Left ventricle myocardium inferior (tissue), 1 donor: Measurements from ENCODE around the gene TBCA. TPM values are rescaled to one million over a fixed set of nuclear protein-coding genes. Genes with fewer than 3 reads are reported as not detected.

Experiments
- DNase-seq: peaks from one replicate; pipeline ENCODE4 v3.0.0-alpha.2; 2020
- H3K27ac ChIP-seq: fragments of 200-600 bp; replicated peaks from 2 replicates; pipeline ENCODE4 v1.8.0; 2021
- H3K27me3 ChIP-seq: fragments of 200-600 bp; 2 replicates; pipeline ENCODE4 v1.8.0; 2021; ENCODE audit warnings: low read depth
- H3K36me3 ChIP-seq: fragments of 200-600 bp; 2 replicates; pipeline ENCODE4 v1.8.0; 2021
- H3K4me1 ChIP-seq: fragments of 200-600 bp; 2 replicates; pipeline ENCODE4 v1.8.0; 2021
- H3K4me3 ChIP-seq: fragments of 200-600 bp; 2 replicates; pipeline ENCODE4 v1.8.0; 2021; ENCODE audit warnings: mild to moderate bottlenecking, moderate library complexity
- H3K9me3 ChIP-seq: fragments of 200-600 bp; replicated peaks from 2 replicates; pipeline ENCODE4 v1.8.0; 2021
- intact Hi-C: fragments of 100-400 bp; cut with micrococcal nuclease; formaldehyde crosslinking; loops from one replicate; pipeline ENCODE4 v1.11.0; 2022
- total RNA-seq: library from RNA; stranded (reverse); fragmentation: NEBNext Ultra II Directional; extraction: Animal tissue kit (Norgen Biotek cat#: 25700); gene quantifications from one replicate; pipeline ENCODE4 v1.2.1, GENCODE V29; 2021
- TF ChIP-seq, protein P1 (sequence below): fragments of 200-600 bp; IDR thresholded peaks from 2 replicates; pipeline ENCODE4 v1.8.0; 2021; ENCODE audit warnings: antibody characterized with exemption, mild to moderate bottlenecking, borderline replicate concordance
- donor health status: DM: no; HTN: yes; CAD: no; lungs with severe emphysema.

Gene TBCA
- total RNA-seq, 1 donor from 2014 or later: 147 TPM

DNA sequence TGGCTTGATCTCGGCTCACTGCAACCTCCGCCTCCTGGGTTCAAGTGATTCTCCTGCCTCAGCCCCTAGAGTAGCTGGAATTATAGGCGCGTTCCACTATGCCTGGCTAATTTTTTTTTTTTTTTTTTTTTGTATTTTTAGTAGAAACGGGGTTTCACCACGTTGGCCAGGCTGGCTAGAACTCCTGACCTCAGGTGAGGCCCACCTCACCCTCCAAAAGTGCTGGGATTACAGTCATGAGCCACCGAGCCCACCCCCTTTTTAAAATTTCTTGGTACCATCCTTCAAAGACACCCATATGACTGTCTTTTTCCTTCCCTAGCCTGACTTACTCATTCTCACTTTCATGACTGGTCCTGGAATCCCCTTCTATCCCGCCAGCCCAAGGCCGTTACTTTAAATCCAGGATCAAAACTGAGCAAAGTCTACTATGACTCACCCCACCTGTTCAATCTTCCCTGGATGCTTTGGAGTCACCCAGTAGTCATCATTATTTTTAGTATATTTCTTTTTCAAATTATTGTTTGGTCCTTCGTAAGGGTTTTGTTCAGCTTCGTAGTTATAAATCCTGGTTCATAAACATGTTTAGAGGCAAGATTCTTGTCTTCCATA is 1.2 kb upstream of the TBCA start:
- no peak overlapping the region for H3K4me3 ChIP-seq
- TF ChIP-seq, protein P1, sequence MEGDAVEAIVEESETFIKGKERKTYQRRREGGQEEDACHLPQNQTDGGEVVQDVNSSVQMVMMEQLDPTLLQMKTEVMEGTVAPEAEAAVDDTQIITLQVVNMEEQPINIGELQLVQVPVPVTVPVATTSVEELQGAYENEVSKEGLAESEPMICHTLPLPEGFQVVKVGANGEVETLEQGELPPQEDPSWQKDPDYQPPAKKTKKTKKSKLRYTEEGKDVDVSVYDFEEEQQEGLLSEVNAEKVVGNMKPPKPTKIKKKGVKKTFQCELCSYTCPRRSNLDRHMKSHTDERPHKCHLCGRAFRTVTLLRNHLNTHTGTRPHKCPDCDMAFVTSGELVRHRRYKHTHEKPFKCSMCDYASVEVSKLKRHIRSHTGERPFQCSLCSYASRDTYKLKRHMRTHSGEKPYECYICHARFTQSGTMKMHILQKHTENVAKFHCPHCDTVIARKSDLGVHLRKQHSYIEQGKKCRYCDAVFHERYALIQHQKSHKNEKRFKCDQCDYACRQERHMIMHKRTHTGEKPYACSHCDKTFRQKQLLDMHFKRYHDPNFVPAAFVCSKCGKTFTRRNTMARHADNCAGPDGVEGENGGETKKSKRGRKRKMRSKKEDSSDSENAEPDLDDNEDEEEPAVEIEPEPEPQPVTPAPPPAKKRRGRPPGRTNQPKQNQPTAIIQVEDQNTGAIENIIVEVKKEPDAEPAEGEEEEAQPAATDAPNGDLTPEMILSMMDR: no peak
- no peaks in the 10 kb centered on the region for H3K36me3 ChIP-seq
- no peak overlapping the region for H3K27ac ChIP-seq
- peaks cover 42% of the 10 kb centered on the region for H3K4me1 ChIP-seq
- no peaks in the 10 kb centered on the region for H3K9me3 ChIP-seq
- DNase-seq: no peak
- intact Hi-C loops: no loop called here
- no peaks in the 10 kb centered on the region for H3K27me3 ChIP-seq

GRCh38 chr5:77776554-77777206 is 541 bp upstream of the TBCA start:
- no peaks in the 10 kb centered on the region for H3K27me3 ChIP-seq
- no peaks in the 10 kb centered on the region for H3K9me3 ChIP-seq
- TF ChIP-seq, protein P1: no peak
- no peak for DNase-seq
- peak overlapping the region; percentile 95 for H3K27ac ChIP-seq
- intact Hi-C loops: no loop called here
- peak overlapping the region; percentile 93 for H3K4me3 ChIP-seq
- no peaks in the 10 kb centered on the region for H3K36me3 ChIP-seq
- peaks cover 49% of the 10 kb centered on the region for H3K4me1 ChIP-seq

DNA sequence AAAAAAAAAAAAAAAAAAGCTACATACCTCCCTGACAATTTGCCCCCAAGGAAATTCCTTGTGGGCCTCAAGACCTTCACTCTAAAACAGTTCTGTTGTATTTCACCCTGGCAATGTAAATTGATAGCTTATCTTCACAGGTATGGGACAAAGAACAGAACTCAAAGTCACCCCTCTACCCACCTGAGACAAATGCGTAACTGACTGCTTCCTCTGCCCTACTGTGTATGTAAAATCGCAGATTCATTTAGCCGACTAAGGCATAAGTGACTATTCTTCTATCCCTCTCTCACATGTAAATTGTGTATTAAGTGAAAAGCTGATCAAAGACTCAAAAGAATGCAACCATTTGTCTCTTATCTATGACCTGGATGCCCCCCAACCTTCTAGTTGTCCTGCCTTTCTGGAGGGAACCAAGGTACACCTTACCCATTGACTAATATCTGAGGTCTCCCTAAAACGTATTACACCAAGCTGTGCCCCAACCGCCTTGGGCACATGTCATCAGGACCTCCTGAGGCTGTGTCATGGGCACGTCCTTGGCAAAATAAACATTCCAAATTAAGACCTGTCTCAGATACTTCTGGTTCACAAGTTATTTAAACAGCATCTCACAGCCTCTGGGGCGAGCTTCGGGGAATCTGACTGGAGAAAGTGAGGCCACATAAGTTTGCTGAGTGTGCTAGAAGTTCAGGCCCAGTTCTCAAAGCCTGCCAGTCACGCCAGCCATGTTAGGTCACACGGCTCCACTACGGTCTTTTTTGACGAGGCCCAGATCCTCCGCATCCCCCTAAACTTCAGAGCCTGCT is 954 bp downstream of the TBCA start:
- H3K36me3 ChIP-seq: peaks cover 3% of the 10 kb centered on the region
- TF ChIP-seq, protein P1: no peak
- peak overlapping the region; percentile 93 for H3K4me3 ChIP-seq
- peak overlapping the region; percentile 95 for H3K27ac ChIP-seq
- intact Hi-C loops: no loop called here
- DNase-seq: no peak
- H3K27me3 ChIP-seq: no peaks in the 10 kb centered on the region
- H3K4me1 ChIP-seq: peaks cover 64% of the 10 kb centered on the region
- H3K9me3 ChIP-seq: no peaks in the 10 kb centered on the region

- TF ChIP-seq, protein P1: no peak
- Histone ChIP-seq H3K36me3 (peaks cover 3% of the 10 kb centered on the region), H3K4me3 (peak overlapping the region; percentile 93), H3K9me3 (no peaks in the 10 kb centered on the region), H3K27me3 (no peaks in the 10 kb centered on the region), H3K27ac (no peak overlapping the region), H3K4me1 (peaks cover 78% of the 10 kb centered on the region)
- intact Hi-C loops: no loop called here
- DNase-seq: no peak
These were observed 2.3 kb downstream of the TBCA start for GRCh38 chr5:77773734-77774280.

DNA sequence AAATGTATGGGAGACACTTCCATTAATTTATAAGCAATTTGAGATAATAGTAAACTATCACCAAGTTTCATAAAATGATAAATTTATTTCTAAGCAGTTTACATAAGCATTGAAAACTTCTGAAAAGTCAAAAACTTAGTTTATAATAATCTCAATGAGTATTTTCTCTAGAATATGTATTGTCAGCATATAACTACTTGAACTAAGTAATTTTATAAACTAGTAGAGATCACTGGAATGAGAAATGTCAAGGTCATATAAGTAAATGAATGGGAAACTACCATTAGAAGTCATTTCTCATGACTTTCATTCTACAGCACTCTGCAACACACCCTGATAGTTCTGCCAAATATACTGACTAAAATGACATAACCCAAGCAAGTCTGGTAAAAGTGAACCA is 3.4 kb downstream of the TBCA start:
- no peak for DNase-seq
- Histone ChIP-seq H3K4me3 (peak overlapping the region; percentile 5), H3K27me3 (no peaks in the 10 kb centered on the region), H3K36me3 (peaks cover 7% of the 10 kb centered on the region), H3K27ac (no peak overlapping the region), H3K9me3 (no peaks in the 10 kb centered on the region), H3K4me1 (peaks cover 82% of the 10 kb centered on the region)
- intact Hi-C loops: no loop called here
- TF ChIP-seq, protein P1: no peak
